ENCODE data around the gene CLDN19. TPM values are rescaled to one million over a fixed set of nuclear protein-coding genes. Genes with fewer than 3 reads are reported as not detected.

CLDN19 gene
- total RNA-seq, 4 donors from 2014 or later, result not detected

DNA sequence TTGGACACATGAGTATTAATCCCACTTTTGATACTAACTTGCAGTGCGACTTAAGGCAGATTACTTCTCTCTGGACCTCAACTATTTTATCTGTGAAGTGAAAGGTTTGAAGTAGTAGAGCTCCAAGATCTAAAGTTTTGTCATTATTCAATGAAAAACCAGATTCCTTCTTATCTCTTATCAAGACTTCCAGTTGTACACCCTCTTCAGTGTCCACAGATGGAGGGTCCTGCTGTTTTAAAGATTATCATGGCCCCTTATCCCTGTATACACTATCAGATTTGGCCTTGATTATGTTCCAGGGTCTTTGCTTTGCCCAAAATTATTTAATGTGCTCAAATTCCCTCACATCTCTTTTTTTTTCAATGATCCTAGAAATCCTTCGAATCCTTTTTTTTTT is 28.1 kb upstream of the CLDN19 start:
- no peak for DNase-seq (ENCODE audit: low spot score)
- TF ChIP-seq, protein P1, sequence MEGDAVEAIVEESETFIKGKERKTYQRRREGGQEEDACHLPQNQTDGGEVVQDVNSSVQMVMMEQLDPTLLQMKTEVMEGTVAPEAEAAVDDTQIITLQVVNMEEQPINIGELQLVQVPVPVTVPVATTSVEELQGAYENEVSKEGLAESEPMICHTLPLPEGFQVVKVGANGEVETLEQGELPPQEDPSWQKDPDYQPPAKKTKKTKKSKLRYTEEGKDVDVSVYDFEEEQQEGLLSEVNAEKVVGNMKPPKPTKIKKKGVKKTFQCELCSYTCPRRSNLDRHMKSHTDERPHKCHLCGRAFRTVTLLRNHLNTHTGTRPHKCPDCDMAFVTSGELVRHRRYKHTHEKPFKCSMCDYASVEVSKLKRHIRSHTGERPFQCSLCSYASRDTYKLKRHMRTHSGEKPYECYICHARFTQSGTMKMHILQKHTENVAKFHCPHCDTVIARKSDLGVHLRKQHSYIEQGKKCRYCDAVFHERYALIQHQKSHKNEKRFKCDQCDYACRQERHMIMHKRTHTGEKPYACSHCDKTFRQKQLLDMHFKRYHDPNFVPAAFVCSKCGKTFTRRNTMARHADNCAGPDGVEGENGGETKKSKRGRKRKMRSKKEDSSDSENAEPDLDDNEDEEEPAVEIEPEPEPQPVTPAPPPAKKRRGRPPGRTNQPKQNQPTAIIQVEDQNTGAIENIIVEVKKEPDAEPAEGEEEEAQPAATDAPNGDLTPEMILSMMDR (IDR thresholded peaks at IDR 0.05), result no peak
- no peak for ATAC-seq (ENCODE audit: low FRiP score)

DNA sequence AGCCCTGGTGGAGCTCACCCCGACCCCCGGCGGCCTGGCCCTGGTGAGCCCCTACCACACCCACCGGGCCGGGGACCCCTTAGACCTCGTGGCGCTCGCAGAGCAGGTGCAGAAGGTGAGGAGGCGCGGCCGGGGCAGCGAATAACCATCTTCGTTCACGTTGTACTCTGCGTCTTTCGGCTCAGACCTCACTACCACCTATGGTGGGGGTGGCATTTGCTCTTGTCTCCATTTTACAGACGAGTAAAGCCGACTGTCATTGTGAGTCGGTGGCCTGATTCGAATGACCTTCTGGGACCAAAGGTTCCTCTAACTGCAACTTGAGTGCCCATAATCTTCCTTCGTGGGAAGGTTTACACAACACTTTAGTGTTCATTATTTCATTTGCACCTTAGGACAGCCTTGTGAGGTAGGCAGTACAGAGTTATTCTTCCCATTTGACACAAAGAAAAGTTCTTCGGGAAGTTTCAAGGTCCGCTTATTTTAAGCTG is 27.5 kb upstream of the CLDN19 start:
- DNase-seq (ENCODE audit: low spot score), result no peak
- TF ChIP-seq, protein P1 (IDR thresholded peaks at IDR 0.05), result no peak
- ATAC-seq (ENCODE audit: low FRiP score), result peak; percentile 26

DNA sequence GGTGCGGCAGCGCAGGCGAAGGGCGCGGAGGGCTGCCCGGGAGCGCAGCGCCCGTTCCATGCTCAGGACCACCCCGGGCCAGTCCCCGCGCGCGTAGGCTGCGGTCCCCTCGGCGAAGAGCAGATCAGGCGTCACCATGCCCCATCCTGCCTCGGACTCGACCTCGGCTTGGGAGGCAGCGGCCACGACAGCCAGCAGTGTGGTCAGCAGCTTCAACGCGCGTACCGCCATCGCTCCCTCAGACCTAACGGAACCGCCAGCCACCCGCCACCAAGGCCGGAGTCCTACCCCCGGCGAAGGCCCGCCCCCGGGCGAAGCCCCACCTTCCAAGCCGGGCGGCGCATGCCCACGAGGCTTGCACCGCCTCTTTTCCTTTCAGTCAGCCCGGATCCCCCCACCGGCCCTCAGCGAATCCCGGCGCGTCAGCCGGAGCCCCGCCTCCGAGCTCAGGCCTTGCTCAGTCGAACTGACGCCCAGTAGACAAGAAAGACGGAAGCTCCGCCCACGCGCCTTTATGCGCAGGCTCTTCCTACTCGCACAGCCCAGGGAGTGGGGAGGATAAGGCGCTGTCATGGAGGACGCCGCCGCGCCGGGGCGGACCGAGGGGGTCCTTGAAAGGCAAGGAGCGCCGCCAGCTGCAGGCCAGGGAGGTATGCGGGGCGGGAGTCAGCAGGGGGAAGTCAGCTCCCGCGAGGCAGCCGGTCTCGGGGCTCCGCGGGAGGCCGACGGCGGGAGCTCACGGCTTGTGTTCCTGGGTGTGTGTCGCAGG is 26.9 kb upstream of the CLDN19 start, which contains the start of the genes C1orf50 and P3H1:
Gene C1orf50 (plus strand): TSS at position 509 of the 769 bp plus-strand sequence. CDS start 63 bp downstream, at position 572.
Gene P3H1 (minus strand): TSS at position 288 of the 769 bp plus-strand sequence. CDS start 57 bp downstream, at position 231.
- DNase-seq (ENCODE audit: low spot score), result peak; percentile 95
- peak; percentile 98 for ATAC-seq (ENCODE audit: low FRiP score)
- TF ChIP-seq, protein P1 (IDR thresholded peaks at IDR 0.05), result no peak

- ATAC-seq (ENCODE audit: low FRiP score), result peak; percentile 30
- TF ChIP-seq, protein P1 (IDR thresholded peaks at IDR 0.05), result no peak
- no peak for DNase-seq (ENCODE audit: low spot score)
Observed at GRCh38 chr1:42765832-42766740, 26.1 kb upstream of the CLDN19 start.

DNA sequence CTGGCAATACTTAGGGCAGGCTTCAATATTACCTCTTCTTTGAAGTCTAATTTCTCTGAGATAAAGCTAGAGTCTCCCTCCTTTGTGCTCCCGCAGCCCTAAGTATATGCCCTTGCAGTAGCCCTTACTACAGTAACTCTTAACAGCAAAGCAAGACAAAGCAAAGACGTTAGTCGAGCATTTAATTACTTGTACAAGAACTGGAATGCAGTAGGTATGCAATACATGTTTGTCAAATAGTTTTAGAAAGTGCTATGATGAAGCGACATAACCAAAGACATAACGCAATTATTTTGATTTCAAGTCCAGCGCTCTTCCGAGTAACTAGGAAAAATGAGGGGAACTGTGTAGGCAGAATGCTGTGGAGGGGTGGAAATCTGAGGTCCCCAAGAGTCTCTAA is 25.2 kb upstream of the CLDN19 start:
- DNase-seq (ENCODE audit: low spot score), result no peak
- no peak for ATAC-seq (ENCODE audit: low FRiP score)
- TF ChIP-seq, protein P1 (IDR thresholded peaks at IDR 0.05), result no peak

DNA sequence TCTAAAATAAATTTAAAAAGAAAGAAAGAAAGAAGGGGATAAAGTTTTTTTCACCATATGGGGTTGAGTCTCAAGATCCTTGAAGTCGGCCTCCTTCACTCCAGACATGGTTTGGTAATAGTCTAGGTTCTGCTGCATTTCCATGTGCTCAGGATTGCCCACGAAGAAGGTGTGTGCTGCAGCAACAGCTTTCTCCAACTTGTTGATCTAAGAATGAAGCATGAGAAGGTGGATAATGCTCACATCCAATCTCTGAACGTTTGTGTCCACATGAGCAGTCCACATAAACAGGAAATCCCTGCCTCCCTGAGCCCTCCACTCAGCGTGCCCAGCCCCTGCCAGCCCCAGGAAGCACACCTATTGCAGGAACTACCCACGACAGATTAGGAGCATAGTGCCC is 22.2 kb upstream of the CLDN19 start:
- DNase-seq (ENCODE audit: low spot score), result no peak
- no peak for ATAC-seq (ENCODE audit: low FRiP score)
- TF ChIP-seq, protein P1 (IDR thresholded peaks at IDR 0.05), result no peak
